Activated CD8-positive, alpha-beta memory T cell treated with anti-CD3 and anti-CD28 coated beads, Interleukin-2, amount 50 U/mL, for 48 hours (primary cell): ENCODE results near the gene GLRX5.

Experiments used
- DNase-seq: peaks from one replicate; pipeline ENCODE4 v3.0.0-alpha.2; 2020

The GLRX5 gene

GRCh38 chr14:95536671-95537070 is 1.8 kb downstream of the GLRX5 start:
- no peak for DNase-seq

GRCh38 chr14:95537298-95538089 is 2.6 kb downstream of the GLRX5 start:
- no peak for DNase-seq

- no peak for DNase-seq
Observed at GRCh38 chr14:95538801-95539509, 4.1 kb downstream of the GLRX5 start.

GRCh38 chr14:95540236-95540855 is 5.5 kb downstream of the GLRX5 start:
- DNase-seq = no peak

GRCh38 chr14:95541346-95541745 is 6.5 kb downstream of the GLRX5 start:
- DNase-seq = no peak

GRCh38 chr14:95541932-95542930 is 7.4 kb downstream of the GLRX5 start:
- no peak for DNase-seq

- no peak for DNase-seq
Observed at GRCh38 chr14:95543021-95543420, 8.2 kb downstream of the GLRX5 start.

GRCh38 chr14:95544588-95544987 is 9.7 kb downstream of the GLRX5 start:
- DNase-seq = no peak

GRCh38 chr14:95545515-95546168 is 10.8 kb downstream of the GLRX5 start:
- no peak for DNase-seq

GRCh38 chr14:95547272-95547625 is 12.4 kb downstream of the GLRX5 start:
- no peak for DNase-seq

GRCh38 chr14:95547626-95548327 is 12.9 kb downstream of the GLRX5 start:
- DNase-seq = no peak

- DNase-seq = no peak
Observed at GRCh38 chr14:95548328-95548929, 13.6 kb downstream of the GLRX5 start.

GRCh38 chr14:95549656-95550585 is 15.1 kb downstream of the GLRX5 start:
- DNase-seq = no peak

- no peak for DNase-seq
Observed at GRCh38 chr14:95551435-95551834, 16.6 kb downstream of the GLRX5 start.

- DNase-seq = no peak
Observed at GRCh38 chr14:95553141-95553540, 18.3 kb downstream of the GLRX5 start.

- no peak for DNase-seq
Observed at GRCh38 chr14:95555053-95555452, 20.2 kb downstream of the GLRX5 start.

GRCh38 chr14:95557291-95557690 is 22.4 kb downstream of the GLRX5 start:
- no peak for DNase-seq

GRCh38 chr14:95557832-95558231 is 23.0 kb downstream of the GLRX5 start:
- DNase-seq = no peak

- no peak for DNase-seq
Observed at GRCh38 chr14:95559203-95559602, 24.4 kb downstream of the GLRX5 start.

- DNase-seq = peak; percentile 98
Observed at GRCh38 chr14:95561001-95561412, 26.2 kb downstream of the GLRX5 start.
